HG02885 (cell line): ENCODE results near the gene SLC38A11.

Experiments used
- ATAC-seq: cut with Tn5 transposase; IDR thresholded peaks from one replicate; pipeline ENCODE4 v1.9.1; 2021; ENCODE audit warnings: mild to moderate bottlenecking; ENCODE audit not compliant: unreplicated experiment, poor library complexity

The SLC38A11 gene

DNA sequence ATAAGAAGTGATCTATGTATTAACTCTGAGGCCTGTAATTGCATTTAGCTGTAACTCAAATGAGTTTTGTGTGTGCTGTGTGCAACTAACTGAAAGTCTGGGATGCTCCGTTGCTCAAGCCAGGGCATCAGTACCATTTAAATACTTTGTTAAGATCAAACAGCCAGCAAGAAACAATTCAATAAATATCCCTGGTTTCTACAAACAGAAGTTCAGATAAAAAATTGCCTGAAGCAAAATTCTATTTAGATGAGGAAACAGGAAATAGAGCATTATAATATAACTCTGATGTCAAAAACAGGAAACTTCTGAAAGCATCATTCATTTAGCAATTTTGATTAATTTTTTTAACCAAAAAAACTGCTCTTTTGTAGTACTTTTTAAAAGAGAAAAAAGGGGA, 18.9 kb upstream of the SLC38A11 start:
- ATAC-seq, result no peak

DNA sequence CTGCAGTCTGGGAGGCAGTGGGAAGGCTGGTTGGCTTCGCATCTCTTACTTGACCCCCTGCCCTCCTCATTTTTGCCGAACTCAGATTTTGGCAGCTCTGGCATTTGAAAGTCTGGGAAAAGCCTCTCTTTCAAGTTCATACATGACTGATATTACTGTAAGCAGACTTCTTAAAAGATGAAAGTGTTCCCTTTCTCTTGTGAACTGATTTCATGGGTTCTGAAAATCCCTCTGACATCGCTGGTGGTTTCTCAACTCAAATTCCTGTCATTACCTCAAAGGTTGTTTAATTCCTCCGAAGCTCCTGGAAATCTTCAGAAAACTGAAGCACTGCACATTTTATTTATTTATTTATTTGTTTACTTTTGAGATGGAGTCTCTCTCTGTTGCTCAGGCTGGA, 16.9 kb upstream of the SLC38A11 start:
- no peak for ATAC-seq

DNA sequence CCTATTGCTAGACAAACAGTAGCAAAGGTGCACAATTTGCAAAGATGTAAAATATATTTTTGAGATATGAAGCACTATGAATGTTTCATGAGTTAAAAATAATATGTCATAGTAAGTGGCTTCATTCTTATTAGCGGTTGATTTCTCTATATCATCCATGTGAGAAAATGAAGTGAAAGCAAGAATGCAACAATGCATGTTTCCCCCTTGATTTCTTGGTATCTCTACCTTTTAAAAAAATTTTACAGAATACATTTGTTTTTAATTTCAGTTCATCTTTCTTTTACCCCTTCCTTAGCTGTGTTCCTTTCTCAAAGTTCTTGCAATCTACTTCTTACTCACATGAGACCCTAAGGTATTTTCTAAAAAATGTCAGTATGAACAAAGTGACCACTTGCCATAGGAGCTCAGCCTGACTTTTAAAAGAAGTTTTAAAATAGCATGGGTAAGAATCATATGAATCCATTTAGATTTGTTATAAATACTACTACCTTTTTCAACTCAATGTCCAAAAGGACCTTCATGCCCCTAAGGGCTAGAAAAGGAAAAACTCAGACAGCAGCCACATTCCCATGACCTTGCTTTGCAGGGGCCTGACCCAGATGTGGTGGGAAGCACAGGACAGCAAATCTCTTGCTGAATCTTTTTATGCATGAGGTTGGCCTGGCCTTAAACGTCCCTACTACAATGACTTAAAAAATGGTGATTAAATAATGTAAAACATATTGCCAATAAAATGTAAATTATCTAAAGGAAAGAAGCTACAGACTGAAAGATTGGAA, 14.8 kb upstream of the SLC38A11 start:
- no peak for ATAC-seq

DNA sequence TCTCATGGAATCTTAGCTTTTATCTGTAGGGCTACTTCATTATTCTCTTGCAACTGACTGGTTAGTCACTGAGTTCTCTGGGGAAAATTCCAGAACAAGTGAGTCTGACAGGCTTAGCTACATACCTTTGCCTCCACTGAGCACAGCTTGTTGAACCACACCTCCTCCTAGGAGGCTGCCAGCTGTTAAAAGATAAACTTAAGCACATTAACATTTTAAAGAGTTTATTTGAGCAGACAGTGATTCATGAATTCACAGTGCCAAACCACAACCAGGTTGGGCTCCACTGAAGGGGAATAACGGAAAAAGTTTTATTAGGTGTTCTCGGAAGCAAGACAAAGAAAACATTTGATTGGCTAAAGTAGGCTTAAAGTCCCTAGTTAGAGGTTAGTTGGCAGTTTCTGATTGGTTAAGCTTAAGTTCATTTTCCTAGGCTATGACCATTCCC, 12.5 kb upstream of the SLC38A11 start:
- ATAC-seq, result no peak

DNA sequence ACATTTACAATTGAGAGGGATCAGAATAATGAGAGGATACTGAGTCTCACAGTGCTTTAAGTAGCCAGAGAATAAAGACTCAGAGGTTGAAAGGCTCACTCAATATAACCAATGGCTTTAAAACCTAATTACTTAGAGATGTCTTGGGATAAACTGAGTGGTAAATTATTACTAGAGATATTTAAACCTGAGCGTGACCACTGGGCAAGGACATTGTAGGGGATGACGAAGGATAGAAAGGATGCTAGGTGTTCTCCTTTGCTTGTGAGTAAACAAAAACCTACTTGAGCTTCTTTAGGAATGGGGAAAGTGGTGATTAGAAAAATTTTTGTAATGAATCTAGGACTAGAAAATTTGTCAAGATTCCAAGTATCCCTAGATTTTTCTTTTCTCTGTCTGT, 12.0 kb upstream of the SLC38A11 start:
- ATAC-seq, result no peak

DNA sequence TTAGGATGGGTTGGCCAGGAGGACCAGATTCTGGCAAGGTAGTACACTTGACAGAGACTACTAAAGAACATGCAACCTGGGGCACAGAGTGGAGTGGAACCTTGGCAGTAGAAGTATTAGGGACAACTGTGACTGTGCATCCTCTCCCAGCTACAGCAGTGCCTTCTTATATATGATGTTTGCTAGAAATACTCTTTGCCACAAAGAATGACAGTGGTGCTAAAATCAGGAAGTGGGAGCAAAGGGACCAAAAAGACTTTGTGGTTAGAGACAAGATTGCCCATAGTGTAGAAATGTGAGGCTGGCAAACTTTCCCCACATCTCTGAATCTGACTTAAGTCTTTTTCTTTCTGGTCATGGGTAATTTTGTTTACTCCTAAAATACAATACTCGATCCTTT, 9.4 kb upstream of the SLC38A11 start:
- no peak for ATAC-seq

DNA sequence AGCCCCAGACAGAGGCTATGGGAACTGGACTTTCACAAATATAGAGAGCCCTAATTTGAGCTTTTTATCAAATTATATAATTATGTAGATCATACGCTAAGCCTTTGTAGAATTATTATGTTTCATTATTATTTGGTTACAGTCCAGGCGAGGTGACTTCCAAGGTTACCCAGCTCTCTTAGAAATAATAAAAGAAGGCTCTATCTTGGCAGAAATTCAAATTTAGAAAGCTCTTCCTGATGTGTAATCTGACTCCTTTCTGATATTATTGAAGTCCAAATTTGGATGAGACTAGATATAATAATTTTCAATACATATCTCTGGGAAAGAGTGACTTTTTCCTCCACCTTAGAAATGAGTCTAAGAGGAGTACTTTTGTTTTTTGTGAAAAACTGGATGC, 4.8 kb upstream of the SLC38A11 start:
- no peak for ATAC-seq

DNA sequence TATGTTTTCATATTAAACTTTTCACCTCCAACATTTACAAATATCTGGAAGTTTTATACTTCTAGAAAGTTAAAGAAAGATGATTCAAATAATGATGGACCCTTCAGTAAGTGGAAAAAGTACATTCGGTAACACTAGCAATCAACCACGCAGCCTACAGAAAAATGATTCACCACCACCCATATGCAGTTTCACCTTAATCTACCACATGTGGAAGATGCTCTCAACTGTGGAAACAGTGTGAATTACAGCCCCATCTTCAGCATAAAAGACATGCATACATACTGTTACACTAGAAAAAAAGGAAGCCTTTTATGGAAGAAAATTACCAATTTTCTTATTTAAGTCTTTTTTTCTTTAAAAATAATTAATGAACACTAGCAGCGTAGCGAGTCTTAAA, 1.1 kb downstream of the SLC38A11 start:
- ATAC-seq, result no peak

DNA sequence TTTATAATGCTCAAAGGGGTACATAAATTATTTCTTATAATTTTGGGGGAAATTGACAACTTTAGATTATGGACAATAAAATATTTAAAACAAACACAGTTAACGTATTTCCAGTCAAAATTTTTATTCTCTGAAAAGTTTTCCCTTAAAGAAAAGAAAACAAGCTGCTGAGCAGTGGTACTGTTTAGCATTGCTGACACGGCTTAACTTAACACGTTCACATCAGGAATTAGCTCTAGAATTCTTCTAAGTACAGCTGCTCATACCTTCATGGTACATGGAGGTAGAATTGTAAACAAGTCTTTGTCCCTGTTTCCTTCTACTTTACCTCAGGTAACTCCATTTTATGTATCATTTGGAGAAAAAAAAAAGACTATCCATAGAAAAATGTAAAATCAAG, 2.0 kb downstream of the SLC38A11 start:
- no peak for ATAC-seq

DNA sequence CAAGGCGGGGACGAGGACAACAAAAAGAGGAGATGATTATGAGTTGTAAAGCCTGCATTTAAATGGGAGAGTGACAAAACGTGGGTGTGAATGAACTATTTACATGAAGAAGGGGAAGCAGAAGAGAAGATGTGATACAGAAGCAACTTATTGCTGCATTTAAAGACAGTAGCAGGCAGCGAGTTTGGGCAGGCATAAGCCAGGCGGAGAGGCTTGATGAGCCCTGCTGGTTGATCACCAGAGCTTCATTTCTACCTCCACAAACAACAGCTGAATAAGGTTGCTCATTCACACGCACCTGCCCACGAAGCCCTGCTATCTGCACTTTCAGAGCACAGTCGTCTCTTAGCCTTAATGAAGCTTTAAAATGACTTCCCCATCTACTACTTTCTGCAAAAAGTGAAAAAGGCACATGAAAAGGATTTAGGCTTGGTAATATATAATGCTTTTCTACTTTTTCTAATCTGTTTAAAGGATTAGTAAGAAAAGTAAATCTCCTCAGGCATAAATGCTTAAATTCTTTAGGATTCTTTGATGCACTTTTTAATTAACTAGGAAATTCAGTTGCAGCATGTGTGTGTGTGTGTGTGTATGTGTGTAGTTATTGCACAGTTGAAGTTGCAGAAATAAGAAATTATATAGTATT, 3.1 kb downstream of the SLC38A11 start:
- ATAC-seq, result no peak

DNA sequence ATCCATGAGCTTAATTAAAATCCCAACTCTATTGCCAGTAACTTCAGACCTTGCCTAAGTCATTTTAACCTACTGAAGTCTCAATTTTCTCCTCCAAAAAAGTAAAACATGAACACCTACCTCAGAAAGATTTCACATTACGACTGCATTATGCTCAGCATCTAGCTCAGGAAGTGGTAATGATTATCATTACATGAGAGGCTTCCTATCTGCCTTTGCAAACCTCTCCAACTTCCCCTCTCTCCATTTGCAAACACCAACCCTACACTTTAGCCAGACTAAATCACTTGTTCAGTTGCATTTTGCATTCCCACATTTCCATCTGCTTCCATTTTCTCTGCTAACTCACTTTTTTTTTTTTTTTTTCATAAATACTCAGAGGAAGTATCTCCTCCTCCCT, 6.8 kb downstream of the SLC38A11 start:
- no peak for ATAC-seq

DNA sequence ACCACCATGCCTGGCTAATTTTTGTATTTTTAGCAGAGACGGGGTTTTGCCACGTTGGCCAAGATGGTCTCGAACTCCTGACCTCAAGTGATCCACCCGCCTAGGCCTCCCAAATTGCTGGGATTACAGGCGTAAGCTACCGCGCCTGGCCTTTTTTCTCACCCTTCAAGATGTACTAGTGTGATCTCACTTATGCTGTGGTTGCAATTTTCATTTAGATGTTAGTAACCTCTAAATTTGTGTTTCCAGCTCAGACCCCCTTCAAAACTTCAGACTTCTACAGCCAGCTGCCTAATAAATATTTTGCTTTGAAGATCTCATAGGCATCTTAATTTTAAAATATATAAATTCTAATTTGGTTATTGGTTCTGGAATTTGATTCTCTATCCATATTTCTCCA, 8.0 kb downstream of the SLC38A11 start:
- ATAC-seq, result no peak

DNA sequence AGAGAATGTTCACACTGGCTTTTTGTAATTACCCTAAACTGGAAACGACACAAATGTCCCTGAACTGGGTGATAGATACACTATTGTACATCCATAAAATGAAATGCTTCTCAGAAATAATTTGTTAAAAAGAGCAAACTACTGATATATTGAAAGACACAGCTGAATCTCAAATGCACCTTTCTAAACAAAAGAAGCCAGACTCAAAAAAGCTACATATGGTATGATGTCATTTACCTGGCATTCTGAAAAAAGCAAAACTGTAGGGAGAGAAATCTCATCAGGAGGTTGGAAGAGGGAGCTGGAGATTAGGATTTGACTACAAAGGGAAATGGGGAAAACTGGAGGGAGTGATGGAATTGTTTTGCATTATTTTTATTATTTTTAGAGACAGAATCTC, 12.0 kb downstream of the SLC38A11 start:
- ATAC-seq, result no peak

DNA sequence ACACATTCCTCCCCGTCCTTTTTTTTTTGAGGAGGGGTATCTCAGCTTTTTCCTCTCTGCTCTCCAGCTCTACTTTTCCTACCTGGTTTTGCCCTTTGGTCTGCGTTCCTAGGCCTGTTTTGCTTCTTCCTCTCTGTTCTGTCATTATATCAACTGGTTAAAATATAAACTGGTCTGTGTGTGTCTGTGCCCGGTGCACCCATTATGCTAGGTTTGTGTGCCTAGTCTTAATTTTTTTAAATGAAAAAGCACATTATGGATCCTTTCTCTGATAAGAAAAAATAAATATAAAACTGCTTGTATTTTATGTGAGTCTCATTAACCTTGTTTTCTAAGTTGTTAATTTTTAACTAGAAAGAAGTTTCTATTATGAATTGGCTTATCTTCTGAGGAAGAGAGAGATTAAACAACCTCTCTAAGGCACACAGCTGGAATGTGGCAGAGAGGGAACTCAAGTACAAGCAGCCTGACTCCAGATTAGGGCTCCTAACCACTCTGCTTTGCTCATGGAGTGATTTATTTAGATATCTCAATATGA, 17.4 kb downstream of the SLC38A11 start:
- ATAC-seq, result no peak

DNA sequence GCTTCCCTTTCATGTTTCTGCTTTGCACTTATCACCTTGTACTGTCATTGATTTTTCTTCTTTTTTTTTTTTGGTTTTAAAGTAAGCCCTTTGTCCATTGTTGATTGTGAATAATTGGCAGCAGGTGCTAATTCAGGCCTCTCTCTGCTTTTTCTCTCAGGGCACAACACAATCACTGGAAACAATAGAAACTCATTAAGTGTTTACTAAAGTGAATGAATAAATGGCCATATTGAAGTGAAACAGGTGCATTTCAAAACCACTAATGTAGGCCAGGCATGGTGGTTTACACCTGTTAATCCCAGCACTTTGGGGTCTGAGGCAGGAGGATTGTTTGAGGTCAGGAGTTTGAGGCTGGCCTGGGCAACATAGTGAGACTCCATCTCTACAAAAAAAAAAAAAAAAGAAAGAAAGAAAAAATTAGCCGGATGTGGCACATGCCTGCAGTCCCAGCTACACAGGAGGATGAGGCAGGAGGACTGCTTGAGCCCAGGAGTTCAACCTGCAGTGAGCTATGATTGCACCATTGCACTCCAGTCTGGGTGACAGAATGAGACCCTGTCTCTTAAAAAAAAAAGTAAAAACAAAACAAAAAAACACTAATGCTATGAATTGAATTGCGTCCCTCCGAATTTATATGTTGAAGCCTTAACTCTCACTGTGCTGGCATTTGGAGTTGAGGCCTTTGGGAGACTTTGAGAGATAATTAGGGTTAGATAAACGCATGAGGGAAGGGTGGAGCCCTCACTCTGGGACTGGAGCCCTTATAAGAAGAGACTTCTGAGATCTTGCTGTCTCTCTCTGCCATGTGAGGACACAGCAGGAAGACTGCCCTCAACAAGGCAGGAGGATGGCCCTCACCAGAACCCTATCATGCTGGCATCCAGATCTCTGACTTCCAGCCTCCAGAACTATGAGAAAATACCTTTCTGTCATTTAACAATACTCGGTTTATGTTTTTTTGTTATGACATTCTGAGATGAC, 19.9 kb downstream of the SLC38A11 start:
- no peak for ATAC-seq

DNA sequence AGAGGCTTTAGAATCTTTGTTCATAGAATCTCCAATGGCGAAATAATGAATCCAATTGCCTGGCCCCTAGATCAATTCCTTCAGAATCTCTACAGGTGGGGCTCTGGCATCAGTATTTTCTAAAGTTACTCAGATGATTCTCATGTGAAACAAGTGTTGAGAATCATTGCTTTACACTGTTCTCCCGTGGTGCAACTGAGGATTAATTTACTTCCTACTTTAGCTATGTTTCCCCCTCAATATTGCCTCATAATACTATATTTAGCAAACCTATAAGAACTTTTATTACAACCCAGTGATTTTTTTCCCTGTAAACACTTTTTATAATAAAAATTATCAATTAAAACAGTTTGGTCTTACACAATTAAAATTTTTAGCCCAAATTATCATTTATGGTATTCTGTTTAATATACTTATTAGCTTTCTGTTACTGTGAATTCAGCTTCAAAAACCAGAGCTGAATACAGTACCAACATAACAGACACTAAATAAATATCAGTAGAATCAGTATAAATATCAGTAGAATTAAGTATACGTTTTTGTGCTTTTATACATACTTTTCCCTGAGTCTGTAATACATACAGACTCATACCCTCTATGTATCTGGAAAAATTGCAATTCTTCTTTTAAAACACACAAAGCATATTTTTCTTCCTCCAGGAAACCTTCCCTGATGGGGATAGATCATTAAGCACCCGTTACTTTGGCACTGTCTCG, 20.8 kb downstream of the SLC38A11 start:
- no peak for ATAC-seq

DNA sequence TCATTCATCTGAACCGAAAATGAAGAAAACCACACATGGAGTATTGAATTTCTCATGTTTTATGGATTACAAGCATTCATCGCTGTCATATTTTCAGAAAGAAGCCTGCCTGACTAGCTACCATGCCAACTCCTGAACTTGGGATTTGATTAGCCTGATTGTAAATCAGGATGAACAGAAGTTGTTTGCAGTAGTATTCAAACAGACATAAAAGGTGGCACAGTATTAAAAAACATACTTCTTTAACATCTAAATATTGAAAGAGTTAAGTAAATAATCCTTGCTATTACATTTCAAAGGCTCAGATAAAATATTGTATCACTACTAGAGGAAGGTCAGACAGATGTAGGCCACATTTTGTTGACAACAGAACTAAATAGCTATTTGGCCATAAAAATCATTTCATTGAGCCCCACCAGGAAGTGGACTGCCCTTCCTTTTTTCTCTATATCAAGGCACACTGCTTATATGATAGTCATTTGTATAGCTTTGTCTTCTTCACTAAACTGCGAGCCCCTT, 21.6 kb downstream of the SLC38A11 start:
- no peak for ATAC-seq

DNA sequence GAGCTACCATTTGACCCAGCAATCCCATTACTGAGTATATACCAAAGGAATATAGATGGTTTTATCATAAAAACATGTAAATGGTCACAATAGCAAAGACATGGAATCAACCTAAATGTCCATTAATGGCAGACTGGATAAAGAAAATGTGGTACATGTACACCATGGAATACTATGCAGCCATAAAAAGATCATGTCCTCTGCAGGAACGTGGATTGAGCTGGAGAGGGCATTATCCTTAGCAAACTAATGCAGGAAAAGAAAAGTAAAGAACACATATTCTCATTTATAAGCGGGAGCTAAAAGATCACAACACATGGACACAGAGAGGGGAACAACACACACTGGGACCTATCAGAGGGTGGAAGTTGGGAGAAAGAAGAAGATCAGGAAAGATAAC, 22.9 kb downstream of the SLC38A11 start:
- no peak for ATAC-seq

DNA sequence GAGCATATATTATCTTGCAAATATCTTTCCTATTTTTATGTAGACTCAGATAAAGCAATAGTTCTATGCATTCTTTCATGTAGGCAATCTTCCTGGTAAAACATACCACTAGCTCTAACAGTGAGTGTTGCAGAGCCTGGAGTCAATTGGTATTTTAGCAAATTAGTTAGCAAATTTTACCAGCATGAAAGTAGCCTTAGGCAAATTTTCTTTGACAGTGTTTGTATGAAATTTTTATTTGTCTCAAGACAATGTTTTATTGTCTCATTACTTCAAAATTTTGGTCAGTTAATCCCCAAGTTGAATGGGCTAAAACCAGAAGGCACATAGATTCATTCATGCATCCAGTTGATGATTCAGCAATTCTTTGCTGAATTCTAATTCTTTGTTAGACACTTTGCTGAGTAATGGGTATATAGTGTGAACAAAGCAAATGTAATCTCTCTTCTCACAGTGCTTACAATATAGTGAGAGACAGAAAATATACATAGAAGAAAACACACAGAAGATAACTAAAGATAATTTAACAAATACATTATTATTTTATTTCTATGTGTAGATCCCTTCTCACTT, 27.1 kb downstream of the SLC38A11 start:
- no peak for ATAC-seq
